Stimulated activated CD4-positive, alpha-beta T cell treated with anti-CD3 and anti-CD28 coated beads, Interleukin-4, amount 100 ng/mL, for 48 hours (primary cell): ENCODE data around the gene CHN2.
"Not testable (repeated sequence)": the region's sequence is repeated elsewhere in the genome, so short reads cannot be mapped to it uniquely, and the experiment has no call there.

Experiments used
- DNase-seq, 2 donors: peaks; one replicate each; pipeline ENCODE4 v3.0.0-alpha.2; 2020; ENCODE audit warnings: low read depth in 2 of 2

The CHN2 gene

DNA sequence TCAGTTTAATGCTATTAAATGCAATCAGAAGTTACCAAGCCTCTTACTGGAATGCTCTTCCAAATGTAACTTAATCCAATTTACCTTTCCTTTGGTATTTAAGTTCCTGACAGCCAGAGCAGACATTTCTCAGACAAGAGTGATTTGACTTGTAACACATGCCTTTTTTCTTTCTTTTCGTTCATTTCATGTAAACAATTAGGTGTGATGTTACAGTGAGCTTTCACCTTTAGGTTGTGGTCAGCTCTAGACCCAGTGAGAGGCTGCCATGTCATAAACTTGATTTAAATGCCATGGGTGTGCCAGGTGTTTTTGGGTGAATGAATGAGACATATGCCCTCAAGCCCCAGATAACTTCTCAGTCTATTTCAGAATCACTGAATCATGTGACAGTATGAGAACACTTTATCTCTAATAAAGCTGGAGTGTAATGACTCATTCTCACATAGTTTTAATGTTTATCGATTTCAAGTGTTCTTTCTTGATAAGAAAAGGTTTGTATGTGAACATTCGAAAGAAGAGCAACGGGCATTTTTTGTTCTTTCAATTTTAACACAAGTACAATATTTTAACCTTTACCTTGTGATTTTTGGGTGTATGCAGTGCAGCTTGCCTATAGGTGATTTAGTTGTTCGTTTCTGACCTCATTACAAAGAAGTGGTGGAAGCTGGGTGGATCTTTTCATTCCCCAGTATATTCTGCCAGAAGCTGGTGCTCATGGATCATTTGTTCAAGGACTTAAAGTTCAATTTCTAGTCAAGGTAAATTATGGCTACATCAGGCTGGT, 61.5 kb downstream of the CHN2 start:
- DNase-seq, result no peak

GRCh38 chr7:29256693-29257002, 62.1 kb downstream of the CHN2 start:
- no peak for DNase-seq

DNA sequence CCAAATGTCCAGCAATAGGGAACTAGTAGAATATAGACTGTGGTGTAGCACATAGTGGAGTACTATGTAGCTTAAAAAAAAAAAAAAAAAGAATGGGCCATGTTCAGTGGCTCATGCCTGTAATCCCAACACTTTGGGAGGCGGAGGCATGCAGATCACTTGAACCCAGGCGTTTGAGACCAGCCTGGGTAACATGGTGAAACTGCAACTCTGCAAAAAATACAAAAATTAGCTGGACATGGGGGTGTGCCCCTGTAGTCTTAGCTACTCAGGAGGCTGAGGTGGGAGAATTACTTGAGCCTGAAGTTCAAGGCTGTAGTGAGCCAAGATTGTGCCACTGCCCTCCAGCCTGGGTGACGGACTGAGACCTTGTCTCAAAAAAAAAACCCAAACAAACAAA, 64.4 kb downstream of the CHN2 start:
- no peak for DNase-seq

DNA sequence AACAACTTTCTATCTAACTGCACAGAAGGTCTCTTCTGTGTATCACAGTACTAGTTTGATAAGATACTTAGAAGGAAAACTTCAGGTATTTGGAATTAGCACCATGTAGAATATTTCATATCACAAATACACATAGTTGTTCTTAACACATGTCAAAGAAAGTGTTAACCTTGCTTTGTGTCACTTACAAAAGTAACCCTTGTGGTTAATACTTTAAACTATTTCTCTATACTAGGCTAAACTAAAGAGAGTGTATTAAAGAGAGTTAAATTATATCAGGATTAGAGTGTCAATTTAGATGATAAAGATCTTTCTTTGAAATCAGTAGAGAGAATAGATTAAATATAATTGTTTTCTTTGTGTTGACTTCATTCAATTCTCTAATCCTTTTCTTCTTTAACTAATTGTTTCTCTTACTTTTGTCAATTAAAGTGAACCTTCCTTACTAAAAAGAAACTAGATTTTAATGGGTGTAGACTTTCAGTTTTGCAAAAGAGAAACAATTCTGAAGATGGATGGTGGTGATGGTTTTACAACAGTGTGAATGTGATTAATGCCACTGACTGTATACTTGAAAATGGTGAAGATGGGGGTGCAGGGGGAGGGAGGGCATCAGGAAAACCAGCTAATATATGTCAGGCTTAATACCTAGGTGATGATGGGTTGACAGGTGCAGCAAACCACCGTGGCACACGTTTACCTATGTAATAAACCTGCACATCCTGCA, 67.8 kb downstream of the CHN2 start:
- no peak for DNase-seq

GRCh38 chr7:29263601-29264207, 69.1 kb downstream of the CHN2 start:
- DNase-seq, result not testable (repeated sequence)

- no peak for DNase-seq
These were observed 70.8 kb downstream of the CHN2 start for GRCh38 chr7:29265208-29265923.

- no peak for DNase-seq
These were observed 75.4 kb downstream of the CHN2 start for GRCh38 chr7:29269935-29270334.

DNA sequence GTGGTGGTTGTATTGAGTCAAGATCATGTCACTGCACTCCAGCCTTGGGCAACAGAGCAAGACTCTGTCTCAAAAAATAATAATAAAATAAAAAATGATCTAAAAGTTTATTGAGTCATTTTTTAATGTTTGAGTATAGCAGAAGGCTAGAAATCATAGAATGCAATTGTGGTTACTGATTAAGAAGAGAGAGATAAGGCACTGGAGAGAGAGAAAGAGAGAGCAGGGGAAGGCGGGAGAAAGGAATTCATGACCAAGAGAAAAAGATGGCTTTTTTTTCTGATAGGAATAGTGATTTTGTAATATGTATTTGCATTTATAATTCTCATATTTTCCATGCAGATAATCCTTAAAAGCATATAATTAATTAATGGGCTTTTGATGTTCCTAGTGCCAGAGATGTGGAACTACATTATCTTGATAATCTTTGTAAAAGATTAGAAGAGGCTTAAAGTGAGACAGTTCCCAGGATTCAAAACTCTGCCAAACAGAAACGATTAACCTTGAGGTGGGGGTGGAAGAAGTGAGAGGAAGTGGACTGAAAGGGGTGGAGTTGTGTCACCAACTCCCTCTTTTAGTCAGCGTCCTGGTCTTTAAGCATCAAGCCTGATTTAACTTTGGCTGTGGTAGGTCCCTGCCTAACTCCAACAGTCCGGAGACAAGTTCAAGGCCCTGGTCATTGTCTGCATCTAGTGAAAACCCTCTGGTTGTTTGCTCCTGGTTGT, 76.2 kb downstream of the CHN2 start:
- no peak for DNase-seq

- DNase-seq, result no peak
These were observed 76.7 kb downstream of the CHN2 start for GRCh38 chr7:29271319-29271658.

DNA sequence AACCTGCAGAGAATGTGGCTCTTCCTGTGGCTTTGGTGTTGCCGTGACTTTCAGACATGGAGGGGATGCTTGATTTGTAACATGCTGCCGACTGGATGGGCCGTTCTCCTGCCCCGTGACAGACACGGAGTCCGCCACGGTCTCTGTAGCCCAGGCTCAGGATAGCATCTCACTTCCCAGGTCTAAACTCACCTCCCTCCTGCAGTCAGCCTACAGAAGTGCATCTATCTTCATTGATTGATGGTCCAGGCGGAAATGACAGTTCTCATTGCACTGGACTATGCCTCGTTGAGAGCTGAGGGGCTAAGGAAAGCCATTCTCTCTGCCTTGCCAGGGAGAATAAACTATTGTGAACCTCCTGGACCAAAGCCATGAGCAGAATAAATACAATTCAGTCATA, 77.5 kb downstream of the CHN2 start:
- DNase-seq, result no peak

DNA sequence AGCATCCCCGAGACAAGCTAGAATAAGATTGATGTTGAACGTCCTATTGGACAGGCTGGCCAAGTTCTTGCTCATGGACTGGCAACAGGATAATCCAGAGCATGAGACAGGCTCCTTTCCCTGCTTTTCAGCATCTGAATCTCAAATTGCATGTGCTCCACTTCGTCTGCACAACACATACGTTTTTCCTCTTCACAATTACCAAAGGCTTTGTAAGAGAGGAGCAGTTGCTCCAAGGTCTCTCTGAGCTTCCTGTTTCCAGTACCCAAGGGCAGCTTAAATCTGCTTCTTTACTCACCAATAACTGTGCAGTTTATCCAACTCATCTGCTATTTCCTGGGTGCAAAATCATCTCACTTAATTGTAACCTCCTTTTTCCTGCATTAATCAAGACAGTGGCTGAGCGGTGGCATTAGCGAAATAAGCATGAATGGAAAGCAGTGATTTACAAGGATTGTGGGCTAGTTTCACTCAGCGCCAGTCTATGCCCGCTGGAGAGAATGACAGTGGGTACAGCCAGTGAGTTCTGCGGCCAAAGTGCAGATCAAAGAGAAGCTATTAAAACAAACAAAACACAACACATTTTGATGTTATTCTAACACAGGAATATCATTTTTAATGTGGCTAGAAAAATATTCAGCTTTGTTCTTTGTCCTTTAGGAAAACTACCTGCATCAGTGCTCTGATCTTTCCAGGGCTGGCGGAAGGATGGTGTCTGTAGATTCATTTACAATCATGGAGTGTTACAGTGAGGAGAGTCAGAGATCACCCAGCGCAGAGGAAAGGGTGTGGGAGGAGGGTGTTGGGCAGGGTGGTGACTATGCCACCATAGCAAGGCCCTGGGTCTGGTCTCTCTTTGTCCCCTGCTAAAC, 79.8 kb downstream of the CHN2 start:
- no peak for DNase-seq

GRCh38 chr7:29275018-29275318, 80.4 kb downstream of the CHN2 start:
- no peak for DNase-seq

GRCh38 chr7:29275493-29275892, 80.9 kb downstream of the CHN2 start:
- DNase-seq, result no peak

DNA sequence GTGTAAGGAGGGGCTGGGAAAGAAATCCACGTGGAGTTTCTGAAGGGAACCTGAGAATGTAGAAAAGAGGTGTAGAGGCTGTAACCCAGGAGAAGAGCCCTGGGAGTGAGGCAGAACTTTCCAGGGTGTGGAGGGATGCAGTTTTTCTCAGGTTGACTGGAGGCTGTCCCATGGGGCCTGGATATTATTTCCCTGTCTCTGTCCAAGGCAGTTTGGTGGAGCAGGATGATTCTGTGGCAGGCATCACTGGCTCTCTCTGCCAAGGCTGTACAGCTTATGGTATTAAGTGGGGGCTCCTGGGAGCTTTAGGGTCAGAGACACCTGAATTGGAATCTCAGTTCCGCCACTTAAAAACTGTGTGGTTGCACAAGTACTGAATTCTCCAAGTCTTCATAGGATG, 81.6 kb downstream of the CHN2 start:
- no peak for DNase-seq

DNA sequence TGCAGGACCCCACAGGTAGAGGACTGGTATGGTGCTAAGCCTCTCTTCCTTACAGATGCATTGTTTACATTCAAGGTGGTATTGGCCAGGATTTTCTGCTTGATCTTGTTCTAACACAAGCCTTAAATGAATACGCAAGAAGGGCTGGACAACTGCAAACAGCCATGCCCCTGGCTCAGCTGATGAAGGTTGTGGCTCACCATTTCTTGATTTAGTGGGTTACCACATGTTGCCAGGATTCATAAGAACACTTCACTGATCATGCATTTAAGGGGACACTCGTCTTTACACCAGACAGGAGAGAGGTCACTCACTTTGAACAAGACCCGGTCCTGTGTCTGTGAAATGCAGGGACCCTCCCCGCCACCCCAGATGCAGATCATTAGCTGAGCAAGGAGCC, 82.2 kb downstream of the CHN2 start:
- DNase-seq, result no peak

DNA sequence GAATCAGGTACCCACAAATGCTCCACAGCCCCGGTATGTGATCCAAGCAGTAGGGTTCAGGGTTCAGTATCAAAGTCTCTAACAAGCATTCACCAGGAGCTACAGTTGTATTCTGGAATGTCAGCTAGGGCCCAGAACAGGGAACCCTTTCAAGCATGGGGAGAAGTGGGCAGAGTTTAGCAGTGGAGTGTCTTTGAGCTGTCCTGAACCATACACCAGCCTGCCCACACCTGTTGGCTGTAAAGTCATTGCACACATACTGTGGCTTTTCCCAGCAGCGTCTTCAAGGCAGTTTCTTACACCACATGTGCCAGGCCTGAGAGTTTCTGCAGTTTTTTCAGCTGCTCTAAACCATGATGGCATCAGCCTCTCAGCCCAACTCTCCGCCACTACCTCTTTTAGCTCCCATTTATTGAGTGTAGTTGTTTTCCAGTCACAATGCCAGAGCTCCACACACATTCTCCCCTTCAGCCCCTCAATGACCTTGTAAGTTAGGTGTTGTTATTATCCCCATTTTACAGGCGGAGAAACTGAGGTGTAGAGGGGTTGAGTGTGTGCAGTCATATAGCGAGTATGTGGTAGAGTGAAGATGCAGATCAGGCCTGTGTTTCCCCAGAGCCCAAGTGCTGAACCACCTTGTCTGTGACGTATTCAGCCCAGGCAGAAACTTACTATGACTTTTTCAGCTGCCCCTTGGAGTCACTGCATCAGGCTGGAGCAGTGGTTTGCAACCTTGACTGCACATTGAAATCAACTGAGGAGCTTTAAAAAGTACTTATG, 83.1 kb downstream of the CHN2 start:
- DNase-seq, result no peak

DNA sequence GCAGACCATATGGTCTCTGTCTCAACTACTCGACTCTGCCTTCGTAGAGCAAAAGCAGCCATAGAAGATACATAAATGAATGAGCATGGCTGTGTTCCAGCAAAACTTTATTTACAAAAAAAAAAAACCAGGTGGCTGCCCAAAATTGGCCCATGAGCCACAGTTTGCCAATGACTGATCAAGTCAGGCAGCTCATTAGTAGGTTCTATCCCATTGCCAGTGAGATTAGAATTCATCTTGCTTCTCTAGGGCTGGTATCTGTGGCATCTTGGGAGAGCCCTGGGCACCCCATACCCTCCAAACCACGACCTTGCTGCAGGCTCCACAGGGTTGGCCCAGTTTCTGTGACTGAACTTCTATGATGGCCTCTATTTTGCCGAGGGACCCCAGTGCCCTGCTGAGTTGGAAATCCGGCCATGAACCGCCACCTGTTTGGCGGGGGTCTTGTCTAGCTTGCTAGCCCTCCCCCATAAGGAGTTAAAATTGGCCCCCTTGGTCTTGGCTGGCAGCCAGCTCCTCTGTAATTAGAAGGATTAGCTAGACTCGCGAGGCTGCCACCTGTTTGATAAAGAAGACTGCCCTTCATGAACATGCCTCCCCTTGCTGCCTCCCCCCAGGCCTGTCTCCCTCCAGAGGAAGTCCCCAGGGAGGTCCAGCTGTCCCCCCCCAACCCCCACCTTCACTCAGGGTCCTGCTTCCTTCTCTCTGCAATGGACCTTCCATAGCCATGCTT, 83.9 kb downstream of the CHN2 start:
- no peak for DNase-seq

- no peak for DNase-seq
These were observed 87.4 kb downstream of the CHN2 start for GRCh38 chr7:29281782-29282541.

- DNase-seq, result no peak
These were observed 88.3 kb downstream of the CHN2 start for GRCh38 chr7:29282819-29283414.
